ENCODE results near the gene HMCES. TPM values are rescaled to one million over a fixed set of nuclear protein-coding genes. Genes with fewer than 3 reads are reported as not detected.

The HMCES gene
- polyA plus RNA-seq, 1 of the 3 experiments (the other 2 are of a cell fraction): 32.4 TPM

DNA sequence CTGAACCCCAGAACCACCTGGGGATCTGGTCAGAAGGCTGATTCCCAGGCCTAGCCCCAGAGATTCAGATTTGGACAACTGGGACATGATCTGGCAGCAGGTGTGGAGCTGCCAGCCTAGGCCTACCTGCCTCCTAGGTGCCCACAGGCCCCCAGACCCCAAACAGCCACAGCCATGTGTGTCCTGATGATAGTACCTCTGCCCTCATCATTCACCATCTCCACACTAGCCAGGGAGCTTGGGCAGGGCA, 34.7 kb downstream of the HMCES start:
- H3K4me3 ChIP-seq (ENCODE audit: low read depth in 2 of 2, low read length in 1 of 2): no peak overlapping the region
- H2AFZ ChIP-seq (ENCODE audit: low read depth): no peak overlapping the region
- no peaks in the 10 kb centered on the region for H3F3A ChIP-seq (replicated peaks; ENCODE audit: insufficient read depth)
- peaks cover 0 to 21% of the 10 kb centered on the region in 2 experiments; a peak in 2 of 4 replicates for H3K4me1 ChIP-seq (ENCODE audit: control insufficient read depth in 1 of 2, insufficient read depth in 2 of 2, low read depth in 1 of 2, low read length in 1 of 2)
- no peak overlapping the region; a peak in 1 of 4 replicates for H3K27ac ChIP-seq (ENCODE audit: low read depth in 2 of 2, low read length in 1 of 2)
- no peak overlapping the region for H3K4me2 ChIP-seq
- no peak for TF ChIP-seq MEF2A (IDR thresholded peaks at IDR 0.05; ENCODE audit: borderline replicate concordance, low read depth)
- TF ChIP-seq GABPA (IDR thresholded peaks at IDR 0.05; ENCODE audit: low read depth): no peak
- TF ChIP-seq ELF1 (IDR thresholded peaks at IDR 0.05): no peak
- TF ChIP-seq RFX5 (IDR thresholded peaks at IDR 0.05; ENCODE audit: low read length): no peak
- TF ChIP-seq FOXJ3 (CRISPR knock-in tag; IDR thresholded peaks at IDR 0.05): no peak
- TF ChIP-seq FOXM1 (IDR thresholded peaks at IDR 0.05; ENCODE audit: low read depth): no peak
- no peak for TF ChIP-seq USF2 (IDR thresholded peaks at IDR 0.05; ENCODE audit: borderline replicate concordance, low read depth, low read length)
- no peak for TF ChIP-seq RXRA (IDR thresholded peaks at IDR 0.05; ENCODE audit: borderline replicate concordance, low read depth)
- no peak for TF ChIP-seq GATA2 (CRISPR knock-in tag; IDR thresholded peaks at IDR 0.05)
- TF ChIP-seq, protein P1, sequence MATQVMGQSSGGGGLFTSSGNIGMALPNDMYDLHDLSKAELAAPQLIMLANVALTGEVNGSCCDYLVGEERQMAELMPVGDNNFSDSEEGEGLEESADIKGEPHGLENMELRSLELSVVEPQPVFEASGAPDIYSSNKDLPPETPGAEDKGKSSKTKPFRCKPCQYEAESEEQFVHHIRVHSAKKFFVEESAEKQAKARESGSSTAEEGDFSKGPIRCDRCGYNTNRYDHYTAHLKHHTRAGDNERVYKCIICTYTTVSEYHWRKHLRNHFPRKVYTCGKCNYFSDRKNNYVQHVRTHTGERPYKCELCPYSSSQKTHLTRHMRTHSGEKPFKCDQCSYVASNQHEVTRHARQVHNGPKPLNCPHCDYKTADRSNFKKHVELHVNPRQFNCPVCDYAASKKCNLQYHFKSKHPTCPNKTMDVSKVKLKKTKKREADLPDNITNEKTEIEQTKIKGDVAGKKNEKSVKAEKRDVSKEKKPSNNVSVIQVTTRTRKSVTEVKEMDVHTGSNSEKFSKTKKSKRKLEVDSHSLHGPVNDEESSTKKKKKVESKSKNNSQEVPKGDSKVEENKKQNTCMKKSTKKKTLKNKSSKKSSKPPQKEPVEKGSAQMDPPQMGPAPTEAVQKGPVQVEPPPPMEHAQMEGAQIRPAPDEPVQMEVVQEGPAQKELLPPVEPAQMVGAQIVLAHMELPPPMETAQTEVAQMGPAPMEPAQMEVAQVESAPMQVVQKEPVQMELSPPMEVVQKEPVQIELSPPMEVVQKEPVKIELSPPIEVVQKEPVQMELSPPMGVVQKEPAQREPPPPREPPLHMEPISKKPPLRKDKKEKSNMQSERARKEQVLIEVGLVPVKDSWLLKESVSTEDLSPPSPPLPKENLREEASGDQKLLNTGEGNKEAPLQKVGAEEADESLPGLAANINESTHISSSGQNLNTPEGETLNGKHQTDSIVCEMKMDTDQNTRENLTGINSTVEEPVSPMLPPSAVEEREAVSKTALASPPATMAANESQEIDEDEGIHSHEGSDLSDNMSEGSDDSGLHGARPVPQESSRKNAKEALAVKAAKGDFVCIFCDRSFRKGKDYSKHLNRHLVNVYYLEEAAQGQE (IDR thresholded peaks at IDR 0.05; ENCODE audit: low read depth, low read length): no peak
- TF ChIP-seq TCF12 (IDR thresholded peaks at IDR 0.05): no peak
- no peak for TF ChIP-seq RAD21 (IDR thresholded peaks at IDR 0.05; ENCODE audit: low read length)
- no peak for TF ChIP-seq MXI1 (IDR thresholded peaks at IDR 0.05; ENCODE audit: low read depth, low read length)
- no peak for TF ChIP-seq NRF1 (IDR thresholded peaks at IDR 0.05; ENCODE audit: low read depth, low read length)
- no peak for TF ChIP-seq POLR2AphosphoS5 (IDR thresholded peaks at IDR 0.05; ENCODE audit: low read depth, low read length)
- no peak for TF ChIP-seq CHD2 (IDR thresholded peaks at IDR 0.05; ENCODE audit: low read length, partially characterized antibody)
- no peak for TF ChIP-seq IRF3 (IDR thresholded peaks at IDR 0.05; ENCODE audit: low read depth, low read length)
- TF ChIP-seq, protein P2, sequence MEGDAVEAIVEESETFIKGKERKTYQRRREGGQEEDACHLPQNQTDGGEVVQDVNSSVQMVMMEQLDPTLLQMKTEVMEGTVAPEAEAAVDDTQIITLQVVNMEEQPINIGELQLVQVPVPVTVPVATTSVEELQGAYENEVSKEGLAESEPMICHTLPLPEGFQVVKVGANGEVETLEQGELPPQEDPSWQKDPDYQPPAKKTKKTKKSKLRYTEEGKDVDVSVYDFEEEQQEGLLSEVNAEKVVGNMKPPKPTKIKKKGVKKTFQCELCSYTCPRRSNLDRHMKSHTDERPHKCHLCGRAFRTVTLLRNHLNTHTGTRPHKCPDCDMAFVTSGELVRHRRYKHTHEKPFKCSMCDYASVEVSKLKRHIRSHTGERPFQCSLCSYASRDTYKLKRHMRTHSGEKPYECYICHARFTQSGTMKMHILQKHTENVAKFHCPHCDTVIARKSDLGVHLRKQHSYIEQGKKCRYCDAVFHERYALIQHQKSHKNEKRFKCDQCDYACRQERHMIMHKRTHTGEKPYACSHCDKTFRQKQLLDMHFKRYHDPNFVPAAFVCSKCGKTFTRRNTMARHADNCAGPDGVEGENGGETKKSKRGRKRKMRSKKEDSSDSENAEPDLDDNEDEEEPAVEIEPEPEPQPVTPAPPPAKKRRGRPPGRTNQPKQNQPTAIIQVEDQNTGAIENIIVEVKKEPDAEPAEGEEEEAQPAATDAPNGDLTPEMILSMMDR (IDR thresholded peaks at IDR 0.05): no peak
- H3K27me3 ChIP-seq (ENCODE audit: insufficient read depth): no peaks in the 10 kb centered on the region
- H3K9ac ChIP-seq: no peak overlapping the region
- no peaks in the 10 kb centered on the region for H3K36me3 ChIP-seq (replicated peaks in 1 of 2; ENCODE audit: control insufficient read depth in 1 of 2, insufficient read depth in 2 of 2, low read length in 1 of 2)
- ChIA-PET CTCF (interaction anchor here (0.8 to 1.4 kb wide), 2 partner anchors 34 to 68 kb away, joined by 3 read pairs; partner anchors contain the start of gene HMCES), POLR2A (interaction anchor here (0.6 to 4.9 kb wide), 3 partner anchors 23 to 616 kb away, joined by 3 to 25 read pairs (median 6); partner anchors contain the start of gene HMCES)
- H4K20me1 ChIP-seq (ENCODE audit: insufficient read depth): no peaks in the 10 kb centered on the region
- H3K79me2 ChIP-seq (ENCODE audit: insufficient read depth): peaks cover 30% of the 10 kb centered on the region
- no peaks in the 10 kb centered on the region for H3K9me3 ChIP-seq
- no peak for DNase-seq
- no peaks in the 10 kb centered on the region for H3K9me2 ChIP-seq
